ENCODE measurements around the gene UQCRH.

UQCRH gene

DNA sequence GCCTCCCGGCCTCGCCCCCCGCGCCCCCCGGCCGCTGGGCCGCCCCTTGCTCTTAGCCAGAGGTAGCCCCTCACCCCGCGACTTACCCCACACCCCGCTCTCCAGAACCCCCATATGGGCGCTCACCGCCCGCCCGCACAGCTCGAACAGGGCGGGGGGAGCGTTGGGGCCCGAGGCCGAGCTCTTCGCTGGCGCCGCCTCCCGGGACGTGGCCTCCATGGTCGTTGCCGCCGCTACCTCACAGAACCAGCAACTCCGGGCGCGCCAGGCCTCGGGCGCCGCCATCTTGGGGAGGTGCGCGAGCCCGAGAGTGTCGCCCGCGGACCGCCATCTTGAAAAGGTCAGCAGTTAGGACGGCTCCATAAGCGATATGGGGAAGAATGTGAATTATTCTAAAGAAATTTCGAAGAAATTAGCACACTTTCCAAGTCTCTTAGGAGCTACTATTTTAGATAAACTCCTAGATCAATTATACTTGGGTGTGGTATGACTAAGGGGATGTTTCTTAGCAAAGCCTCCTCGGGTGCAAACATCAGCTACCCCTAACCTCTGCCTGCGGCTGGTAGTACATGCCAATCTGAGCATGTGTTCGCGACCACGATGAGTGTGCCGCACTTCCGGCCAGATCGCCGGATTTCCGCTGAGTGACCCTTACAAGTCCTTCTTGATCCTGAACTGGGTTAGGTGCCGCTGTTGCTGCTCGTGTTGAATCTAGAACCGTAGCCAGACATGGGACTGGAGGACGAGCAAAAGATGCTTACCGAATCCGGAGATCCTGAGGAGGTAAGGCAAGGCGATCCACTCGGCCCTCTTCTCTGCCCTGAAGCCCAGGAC, at the start of gene UQCRH, which contains the start of gene LRRC41:
UQCRH (plus strand) TSS at position 661 of the 834 bp plus-strand sequence; CDS start at position 730, 69 bp downstream.
LRRC41 (minus strand) TSS at position 579 of the 834 bp plus-strand sequence; CDS start at position 285, 294 bp downstream.
- peak; percentile 83 for DNase-seq (ENCODE audit: low read depth, low spot score)

DNA sequence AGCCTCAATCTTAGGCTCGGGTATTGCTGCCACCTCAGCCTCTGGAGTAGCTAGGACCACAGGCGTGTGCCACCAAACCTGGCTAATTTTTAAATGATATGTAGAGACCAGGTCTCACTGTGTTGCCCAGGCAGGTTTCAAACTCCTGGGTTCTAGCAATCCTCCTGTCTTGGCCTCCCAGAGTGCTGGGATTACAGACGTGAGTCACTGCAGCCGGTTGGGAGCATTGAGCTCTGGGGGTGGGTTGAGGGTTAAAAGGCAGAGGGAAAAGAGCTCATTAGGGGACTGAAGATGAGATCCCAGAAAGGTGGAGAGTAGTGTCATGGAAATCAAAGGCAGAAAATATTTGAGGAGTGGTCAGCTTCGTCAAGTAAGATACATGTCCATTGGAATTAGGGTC, 48.8 kb upstream of the UQCRH start:
- no peak for DNase-seq (ENCODE audit: low read depth, low spot score)

GRCh38 chr1:46256523-46256922, 47.0 kb upstream of the UQCRH start:
- no peak for DNase-seq (ENCODE audit: low read depth, low spot score)

DNA sequence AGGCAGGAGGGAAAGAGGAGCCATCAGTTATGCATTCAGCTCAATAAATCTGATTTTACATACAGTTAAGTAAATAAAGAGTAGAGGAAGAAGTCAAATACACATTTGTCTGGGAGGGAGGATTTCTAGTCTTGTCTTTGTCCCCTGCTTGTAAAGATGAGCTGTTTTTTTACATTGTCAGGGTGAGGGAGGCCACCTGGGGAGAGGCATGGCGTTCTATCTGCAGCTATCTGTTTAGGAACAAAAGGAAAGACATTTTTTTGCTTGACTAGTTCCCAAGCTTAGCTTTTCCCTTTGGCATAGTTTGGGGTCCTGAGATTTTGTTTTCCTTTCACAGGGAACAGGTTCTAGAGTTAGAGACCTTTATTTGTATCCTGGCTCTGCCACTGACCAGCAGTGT, 41.0 kb upstream of the UQCRH start:
- DNase-seq (ENCODE audit: low read depth, low spot score), result no peak

- DNase-seq (ENCODE audit: low read depth, low spot score), result no peak
These were observed 40.4 kb upstream of the UQCRH start for GRCh38 chr1:46263146-46263545.

GRCh38 chr1:46268578-46268977, 34.9 kb upstream of the UQCRH start:
- DNase-seq (ENCODE audit: low read depth, low spot score), result no peak

DNA sequence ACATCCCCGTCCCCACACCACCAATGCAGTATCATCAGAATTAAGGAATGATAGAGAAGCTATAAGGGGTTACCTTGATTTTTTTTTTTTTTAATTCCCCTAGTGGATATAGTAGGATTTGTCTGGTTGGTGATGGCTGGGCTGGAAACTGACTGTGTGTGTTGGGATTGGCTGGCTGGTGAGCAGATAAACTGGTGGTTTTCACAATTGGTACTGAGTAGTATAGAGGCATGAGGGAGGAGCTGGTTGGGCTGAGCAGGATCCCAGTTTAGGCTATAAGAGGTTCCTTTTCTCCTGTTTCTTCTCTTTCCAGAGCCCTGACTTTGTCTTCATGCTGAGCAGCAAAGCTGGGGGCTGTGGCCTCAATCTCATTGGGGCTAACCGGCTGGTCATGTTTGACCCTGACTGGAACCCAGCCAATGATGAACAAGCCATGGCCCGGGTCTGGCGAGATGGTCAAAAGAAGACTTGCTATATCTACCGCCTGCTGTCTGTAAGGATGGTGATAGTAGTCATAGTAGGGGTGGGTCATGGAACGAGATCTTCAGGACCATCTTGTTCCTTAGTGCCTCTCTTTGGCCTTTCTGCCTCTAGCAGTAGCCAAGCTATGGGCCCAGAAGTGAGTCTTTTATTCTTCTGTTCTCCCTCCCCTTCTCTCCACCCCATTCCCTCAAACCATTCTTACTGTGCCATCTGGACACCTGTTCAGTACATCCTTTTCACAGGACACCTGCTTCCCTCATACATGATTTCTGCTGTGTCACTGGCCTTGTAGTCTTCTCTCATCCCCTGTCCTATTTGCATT, 29.1 kb upstream of the UQCRH start:
- DNase-seq (ENCODE audit: low read depth, low spot score), result no peak

- DNase-seq (ENCODE audit: low read depth, low spot score), result no peak
These were observed 28.5 kb upstream of the UQCRH start for GRCh38 chr1:46275030-46275337.

DNA sequence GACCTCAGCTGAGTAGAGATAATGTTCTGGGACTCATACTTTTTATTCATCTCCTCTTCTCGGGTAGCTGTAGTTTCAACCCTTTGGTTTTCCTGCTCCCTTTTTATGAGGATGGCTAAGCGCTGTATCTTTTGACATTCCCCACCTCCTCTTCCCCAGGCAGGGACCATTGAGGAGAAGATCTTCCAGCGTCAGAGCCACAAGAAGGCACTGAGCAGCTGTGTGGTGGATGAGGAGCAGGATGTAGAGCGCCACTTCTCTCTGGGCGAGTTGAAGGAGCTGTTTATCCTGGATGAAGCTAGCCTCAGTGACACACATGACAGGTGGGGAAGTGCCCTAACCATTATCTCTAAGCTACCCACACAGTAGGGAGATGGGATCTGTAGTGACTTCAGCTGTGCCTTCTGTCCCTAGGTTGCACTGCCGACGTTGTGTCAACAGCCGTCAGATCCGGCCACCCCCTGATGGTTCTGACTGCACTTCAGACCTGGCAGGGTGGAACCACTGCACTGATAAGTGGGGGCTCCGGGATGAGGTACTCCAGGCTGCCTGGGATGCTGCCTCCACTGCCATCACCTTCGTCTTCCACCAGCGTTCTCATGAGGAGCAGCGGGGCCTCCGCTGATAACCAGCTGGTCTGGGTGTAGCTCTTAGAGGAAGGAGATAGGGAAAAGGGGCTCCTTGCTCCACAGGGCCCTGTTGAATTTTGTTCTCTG, 25.7 kb upstream of the UQCRH start:
- no peak for DNase-seq (ENCODE audit: low read depth, low spot score)

GRCh38 chr1:46278807-46279206, 24.7 kb upstream of the UQCRH start:
- no peak for DNase-seq (ENCODE audit: low read depth, low spot score)

DNA sequence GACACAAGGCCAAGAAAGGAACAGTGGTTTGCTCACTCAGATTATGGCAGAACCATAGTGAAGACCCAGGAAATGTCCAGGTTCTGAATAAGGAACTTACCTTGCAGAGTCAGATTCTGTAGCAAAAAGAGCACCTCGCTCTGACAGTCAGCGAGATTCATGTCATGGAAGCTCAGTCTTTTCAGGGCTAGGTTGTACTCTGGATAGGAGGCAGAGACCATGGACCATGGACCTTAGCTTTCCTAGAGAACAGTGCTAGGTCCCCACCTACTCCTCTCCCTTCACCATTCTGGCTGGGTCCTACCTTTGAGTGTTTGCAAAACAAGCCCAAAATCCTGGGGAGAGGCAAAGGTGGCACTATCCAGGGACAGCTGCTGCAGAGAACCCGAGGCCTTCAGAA, 23.4 kb upstream of the UQCRH start:
- DNase-seq (ENCODE audit: low read depth, low spot score), result no peak

DNA sequence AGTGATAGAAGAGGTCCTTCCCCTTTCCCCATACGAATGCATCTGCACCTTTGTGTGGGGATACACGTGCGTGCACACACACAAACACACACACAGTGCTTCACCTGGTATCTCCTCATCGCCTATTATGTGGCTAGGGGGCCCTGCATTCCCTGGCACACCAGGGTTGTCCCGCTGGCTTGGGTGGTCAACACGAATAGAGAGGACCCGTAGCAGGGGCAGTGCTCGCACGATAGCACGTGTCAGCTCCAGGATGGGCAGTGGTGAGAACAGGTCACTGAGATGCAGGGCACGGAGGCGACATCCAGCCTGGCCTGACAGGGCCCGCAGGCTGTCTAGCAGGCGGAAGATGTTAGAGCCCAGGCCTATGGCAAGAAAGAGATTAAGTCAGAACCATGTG, 22.5 kb upstream of the UQCRH start:
- DNase-seq (ENCODE audit: low read depth, low spot score), result no peak

GRCh38 chr1:46284058-46284457, 19.4 kb upstream of the UQCRH start:
- no peak for DNase-seq (ENCODE audit: low read depth, low spot score)

- no peak for DNase-seq (ENCODE audit: low read depth, low spot score)
These were observed 18.6 kb upstream of the UQCRH start for GRCh38 chr1:46284597-46285564.

GRCh38 chr1:46285730-46286477, 17.6 kb upstream of the UQCRH start:
- no peak for DNase-seq (ENCODE audit: low read depth, low spot score)

GRCh38 chr1:46288485-46289133, 14.9 kb upstream of the UQCRH start:
- DNase-seq (ENCODE audit: low read depth, low spot score), result no peak

DNA sequence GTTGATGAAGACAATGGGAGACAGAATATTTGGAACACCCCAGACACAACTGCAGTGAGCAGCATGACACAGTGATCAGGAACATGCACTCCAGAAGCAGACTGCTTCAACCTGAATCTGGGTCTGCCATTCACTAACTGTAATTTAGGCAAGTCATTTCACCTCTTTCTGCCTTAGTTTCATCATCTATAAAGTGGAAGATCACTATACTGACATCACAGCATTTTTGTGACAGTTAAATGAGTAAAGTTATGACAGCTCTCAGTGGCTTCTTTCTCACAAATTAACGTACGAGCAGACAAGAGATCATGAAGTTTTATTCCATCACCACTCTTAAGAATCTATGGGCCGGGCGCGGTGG, 14.4 kb upstream of the UQCRH start:
- DNase-seq (ENCODE audit: low read depth, low spot score), result no peak

DNA sequence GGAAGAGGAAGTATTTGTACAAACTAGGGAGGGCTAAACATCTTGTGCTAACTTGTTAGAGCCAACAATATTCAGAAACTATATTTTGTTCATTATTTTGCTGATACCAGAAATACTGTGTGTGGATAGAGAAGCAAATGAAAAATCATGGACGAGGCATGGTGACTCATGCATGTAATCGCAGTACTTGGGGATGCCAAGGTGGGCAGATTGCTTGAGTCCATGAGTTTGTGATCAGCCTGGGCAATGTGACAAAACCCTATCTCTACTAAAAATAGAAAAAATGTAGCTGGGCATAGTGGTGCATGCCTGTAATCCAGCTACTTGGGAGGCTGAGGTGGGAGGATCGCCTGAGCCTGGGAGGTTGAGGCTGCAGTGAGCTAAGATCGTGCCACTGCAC, 13.5 kb upstream of the UQCRH start:
- DNase-seq (ENCODE audit: low read depth, low spot score), result no peak

DNA sequence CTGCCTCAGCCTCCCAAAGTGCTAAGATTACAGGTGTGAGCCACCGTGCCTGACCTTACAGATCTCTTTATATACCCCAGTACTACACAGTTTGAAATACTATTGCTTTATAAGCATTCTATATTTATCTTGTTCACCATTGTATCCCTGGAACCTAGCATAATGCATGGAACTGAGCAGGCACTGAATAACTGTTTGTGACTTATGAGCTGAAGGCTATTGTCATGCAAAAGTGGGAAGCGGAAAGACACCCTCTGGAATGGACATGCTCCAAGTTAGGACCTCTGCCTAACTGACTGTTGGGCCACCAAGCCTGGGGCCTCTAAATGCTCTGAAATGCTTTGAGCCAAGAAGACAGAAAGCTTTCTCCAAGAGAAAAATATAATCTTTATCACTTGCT, 8.2 kb upstream of the UQCRH start:
- no peak for DNase-seq (ENCODE audit: low read depth, low spot score)

- DNase-seq (ENCODE audit: low read depth, low spot score), result no peak
These were observed 5.1 kb upstream of the UQCRH start for GRCh38 chr1:46298387-46298786.

Data from activated naive CD8-positive, alpha-beta T cell treated with anti-CD3 and anti-CD28 coated beads, Interleukin-2, amount 50 U/mL, for 16 hours (primary cell).